Upper lobe of left lung (tissue), 4 donors: ENCODE data around the gene DCAF8L2.

Source experiments
- CTCF ChIP-seq, 6 experiments: fragments of 450-650 bp in 4 of 6; fragments of 200-600 bp in 2 of 6; sonication (generic) in 2 of 6; IDR thresholded peaks; one replicate each; pipeline ENCODE4 v1.5.1; 2016 to 2019; ENCODE audit warnings: antibody characterized with exemption in 6 of 6
- POLR2A ChIP-seq, 4 donors: fragments of 450-650 bp; IDR thresholded peaks; one replicate each; pipeline ENCODE4 v1.5.1; 2016 to 2017; ENCODE audit warnings: antibody characterized with exemption in 4 of 4, mild to moderate bottlenecking in 2 of 4

GRCh38 chrX:27549688-27550087, 40.5 kb upstream of the DCAF8L2 start:
- TF ChIP-seq CTCF (IDR thresholded peaks at IDR 0.05) (no peak), POLR2A (IDR thresholded peaks at IDR 0.05) (no peak)
